Measurements from ENCODE around the gene MFAP4. TPM values are rescaled to one million over a fixed set of nuclear protein-coding genes. Genes with fewer than 3 reads are reported as not detected.

Gene MFAP4
- polyA plus RNA-seq, 3 donors, result 0.12 to 0.73 (median 0.12) TPM

GRCh38 chr17:19369107-19369778 is 17.7 kb downstream of the MFAP4 start:
- H3K27ac Mint-ChIP-seq, result peak overlapping the region; percentile 94 to 100 (median 97)
- Histone ChIP-seq H3K79me2 (ENCODE audit: insufficient read depth, low read length) (no peaks in the 10 kb centered on the region), H3K4me1 (ENCODE audit: control insufficient read depth in 1 of 2, insufficient read depth in 2 of 2, low read length in 2 of 2) (peaks cover 57 to 61% of the 10 kb centered on the region in 2 donors), H3K9ac (ENCODE audit: insufficient read depth, low read length, poor library complexity, severe bottlenecking) (no peak overlapping the region), H4K20me1 (ENCODE audit: insufficient read depth, low read length) (no peaks in the 10 kb centered on the region), H3K27me3 (ENCODE audit: control insufficient read depth in 2 of 2, insufficient read depth in 2 of 2, low read length in 2 of 2) (peaks cover 0 to 2% of the 10 kb centered on the region in 2 donors), H3K36me3 (replicated peaks in 1 of 2; ENCODE audit: control insufficient read depth in 1 of 2, insufficient read depth in 2 of 2, low read length in 2 of 2) (no peaks in the 10 kb centered on the region), H3K9me3 (replicated peaks in 1 of 2; ENCODE audit: control insufficient read depth in 1 of 2, insufficient read depth in 1 of 2, low read length in 2 of 2) (no peaks in the 10 kb centered on the region), H3K4me2 (replicated peaks; ENCODE audit: extremely low read depth, low read length, poor library complexity, severe bottlenecking) (peak overlapping the region; percentile 42), H2AFZ (ENCODE audit: insufficient read depth, low read depth, low read length, poor library complexity, severe bottlenecking) (no peak overlapping the region), H3K27ac (ENCODE audit: low read depth in 1 of 2, low read length in 2 of 2) (peak overlapping the region in 1 of 2 donors; percentile 85), H3K4me3 (replicated peaks in 1 of 3; ENCODE audit: low read depth in 2 of 3, low read length in 3 of 3) (peak overlapping the region in 1 of 3 experiments; percentile 53)
- H3K9me3 Mint-ChIP-seq, result peaks cover 0 to 3% (median 0%) of the 10 kb centered on the region in 7 donors
- H3K36me3 Mint-ChIP-seq, result peaks cover 3 to 14% of the 10 kb centered on the region in 2 donors
- H3K4me1 Mint-ChIP-seq, result peaks cover 65% of the 10 kb centered on the region
- 97% methylated on average over 5 of the region's 16 CpGs for WGBS (ENCODE audit: insufficient coverage)
- peak overlapping the region in 1 of 2 donors; percentile 81 for H3K4me3 Mint-ChIP-seq
- intact Hi-C loops (cut with micrococcal nuclease), result loop anchor here (5.0 to 10.0 kb wide), 3 partner anchors 33 to 276 kb away; partner anchors contain the start of genes ALDH3A2 (in 2 of the 2) and RNF112 (in 1 of the 2)
- peaks cover 6 to 34% (median 28%) of the 10 kb centered on the region in 3 donors for H3K27me3 Mint-ChIP-seq (ENCODE audit: low read depth in 3 of 3)
- no peak for DNase-seq
- TF ChIP-seq, protein P1, sequence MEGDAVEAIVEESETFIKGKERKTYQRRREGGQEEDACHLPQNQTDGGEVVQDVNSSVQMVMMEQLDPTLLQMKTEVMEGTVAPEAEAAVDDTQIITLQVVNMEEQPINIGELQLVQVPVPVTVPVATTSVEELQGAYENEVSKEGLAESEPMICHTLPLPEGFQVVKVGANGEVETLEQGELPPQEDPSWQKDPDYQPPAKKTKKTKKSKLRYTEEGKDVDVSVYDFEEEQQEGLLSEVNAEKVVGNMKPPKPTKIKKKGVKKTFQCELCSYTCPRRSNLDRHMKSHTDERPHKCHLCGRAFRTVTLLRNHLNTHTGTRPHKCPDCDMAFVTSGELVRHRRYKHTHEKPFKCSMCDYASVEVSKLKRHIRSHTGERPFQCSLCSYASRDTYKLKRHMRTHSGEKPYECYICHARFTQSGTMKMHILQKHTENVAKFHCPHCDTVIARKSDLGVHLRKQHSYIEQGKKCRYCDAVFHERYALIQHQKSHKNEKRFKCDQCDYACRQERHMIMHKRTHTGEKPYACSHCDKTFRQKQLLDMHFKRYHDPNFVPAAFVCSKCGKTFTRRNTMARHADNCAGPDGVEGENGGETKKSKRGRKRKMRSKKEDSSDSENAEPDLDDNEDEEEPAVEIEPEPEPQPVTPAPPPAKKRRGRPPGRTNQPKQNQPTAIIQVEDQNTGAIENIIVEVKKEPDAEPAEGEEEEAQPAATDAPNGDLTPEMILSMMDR (IDR thresholded peaks at IDR 0.05), result no peak

DNA sequence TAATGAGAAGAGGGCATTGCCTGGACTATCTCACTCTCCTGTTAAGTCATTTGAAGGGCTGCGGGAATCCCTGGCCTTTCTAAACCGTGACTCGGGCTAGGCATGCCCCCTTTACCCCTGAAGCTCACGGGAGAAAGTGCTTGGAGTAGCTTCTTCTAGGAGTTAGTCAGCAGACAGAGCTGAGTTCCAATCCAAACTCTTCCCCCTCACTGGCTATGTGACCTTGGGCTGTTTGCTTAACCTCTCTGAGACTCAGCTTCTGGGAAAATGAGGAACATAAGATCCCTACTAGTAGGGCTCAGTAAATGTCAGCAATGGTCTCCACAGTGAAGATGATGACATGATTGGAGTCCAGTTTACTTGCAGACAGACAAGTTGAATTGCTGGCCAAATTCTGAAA is 18.8 kb downstream of the MFAP4 start:
- H2AFZ ChIP-seq (ENCODE audit: insufficient read depth, low read depth, low read length, poor library complexity, severe bottlenecking), result no peak overlapping the region
- H3K27me3 ChIP-seq (ENCODE audit: control insufficient read depth in 2 of 2, insufficient read depth in 2 of 2, low read length in 2 of 2), result peaks cover 0 to 11% of the 10 kb centered on the region in 2 donors
- H3K27ac Mint-ChIP-seq, result peak overlapping the region in 5 of 7 donors; percentile 82 to 100 (median 97)
- no peak overlapping the region for H3K4me2 ChIP-seq (replicated peaks; ENCODE audit: extremely low read depth, low read length, poor library complexity, severe bottlenecking)
- intact Hi-C loops (cut with micrococcal nuclease), result loop anchor here (5.0 to 10.0 kb wide), 3 partner anchors 34 to 277 kb away; partner anchors contain the start of genes ALDH3A2 (in 2 of the 2) and RNF112 (in 1 of the 2)
- no peak overlapping the region for H3K9ac ChIP-seq (ENCODE audit: insufficient read depth, low read length, poor library complexity, severe bottlenecking)
- H3K4me3 ChIP-seq (replicated peaks in 1 of 3; ENCODE audit: low read depth in 2 of 3, low read length in 3 of 3), result no peak overlapping the region
- peak; percentile 42 to 63 (median 62) for DNase-seq
- peaks cover 0 to 3% (median 0%) of the 10 kb centered on the region in 7 donors for H3K9me3 Mint-ChIP-seq
- no peaks in the 10 kb centered on the region for H3K36me3 ChIP-seq (replicated peaks in 1 of 2; ENCODE audit: control insufficient read depth in 1 of 2, insufficient read depth in 2 of 2, low read length in 2 of 2)
- no CpG with 5 or more reads among the region's 4 CpGs for WGBS (ENCODE audit: insufficient coverage)
- peak overlapping the region in 1 of 2 donors; percentile 46 for H3K4me3 Mint-ChIP-seq
- TF ChIP-seq, protein P1 (IDR thresholded peaks at IDR 0.05), result no peak
- H3K36me3 Mint-ChIP-seq, result peaks cover 0 to 11% of the 10 kb centered on the region in 2 donors
- no peaks in the 10 kb centered on the region for H4K20me1 ChIP-seq (ENCODE audit: insufficient read depth, low read length)
- H3K79me2 ChIP-seq (ENCODE audit: insufficient read depth, low read length), result no peaks in the 10 kb centered on the region
- peaks cover 52 to 57% of the 10 kb centered on the region in 2 donors for H3K4me1 ChIP-seq (ENCODE audit: control insufficient read depth in 1 of 2, insufficient read depth in 2 of 2, low read length in 2 of 2)
- H3K27me3 Mint-ChIP-seq (ENCODE audit: low read depth in 3 of 3), result peaks cover 9 to 36% (median 35%) of the 10 kb centered on the region in 3 donors
- no peaks in the 10 kb centered on the region for H3K9me3 ChIP-seq (replicated peaks in 1 of 2; ENCODE audit: control insufficient read depth in 1 of 2, insufficient read depth in 1 of 2, low read length in 2 of 2)
- H3K27ac ChIP-seq (ENCODE audit: low read depth in 1 of 2, low read length in 2 of 2), result peak overlapping the region in 1 of 2 donors; percentile 42
- H3K4me1 Mint-ChIP-seq, result peaks cover 59% of the 10 kb centered on the region
